HG03095 (cell line): ENCODE results near the gene MASP1.

ENCODE experiments used
- ATAC-seq: cut with Tn5 transposase; IDR thresholded peaks from one replicate; pipeline ENCODE4 v1.9.1; 2021; ENCODE audit warnings: moderate library complexity; ENCODE audit not compliant: unreplicated experiment

The MASP1 gene

GRCh38 chr3:187291512-187292132 lies at the start of gene MASP1:
Gene MASP1, minus strand, starts transcription at chr3:187291737. Its CDS starts 105 bp downstream, at chr3:187291632.
- no peak for ATAC-seq

DNA sequence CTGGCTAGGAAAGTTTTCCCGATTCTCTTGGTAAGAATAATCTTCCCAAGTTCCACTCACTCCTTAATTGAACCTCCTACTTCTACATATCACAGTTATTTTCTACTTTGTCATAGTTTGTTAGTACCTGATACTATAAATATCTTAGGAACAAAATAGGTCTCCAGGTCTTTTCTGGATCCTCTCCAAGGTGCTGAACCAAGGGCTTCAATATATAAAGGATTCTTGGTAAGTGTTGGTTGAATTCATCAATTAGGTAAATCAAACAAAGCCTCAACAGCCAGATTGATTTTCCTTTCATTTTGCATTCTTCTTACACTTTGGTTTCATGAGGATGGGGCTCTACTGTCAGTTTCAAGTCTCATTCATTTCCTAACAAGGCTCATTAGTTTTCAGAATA lies 49.0 kb upstream of the MASP1 start:
- no peak for ATAC-seq

GRCh38 chr3:187336322-187336721 lies 44.8 kb upstream of the MASP1 start:
- no peak for ATAC-seq

GRCh38 chr3:187334904-187335303 lies 43.4 kb upstream of the MASP1 start:
- ATAC-seq, result no peak

DNA sequence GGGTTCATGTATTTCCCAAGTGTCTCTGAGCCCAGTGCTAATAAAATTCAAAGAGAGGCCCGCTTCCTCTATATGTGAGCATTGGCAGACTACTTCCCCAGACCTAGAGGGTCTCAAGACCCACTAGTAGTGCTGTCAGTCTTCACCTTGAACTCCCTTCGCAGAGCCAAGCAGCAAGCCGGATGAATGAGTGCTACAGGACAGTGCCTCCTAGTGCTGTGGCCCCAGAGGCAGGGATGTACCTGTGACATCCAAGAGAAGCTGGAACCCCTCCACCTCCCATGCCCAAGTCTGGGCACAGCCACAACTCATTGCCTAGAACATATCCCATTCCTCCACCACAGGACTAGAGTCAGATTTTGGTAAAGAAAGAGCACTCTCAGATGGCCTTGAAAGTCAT lies 37.2 kb upstream of the MASP1 start:
- ATAC-seq, result no peak

DNA sequence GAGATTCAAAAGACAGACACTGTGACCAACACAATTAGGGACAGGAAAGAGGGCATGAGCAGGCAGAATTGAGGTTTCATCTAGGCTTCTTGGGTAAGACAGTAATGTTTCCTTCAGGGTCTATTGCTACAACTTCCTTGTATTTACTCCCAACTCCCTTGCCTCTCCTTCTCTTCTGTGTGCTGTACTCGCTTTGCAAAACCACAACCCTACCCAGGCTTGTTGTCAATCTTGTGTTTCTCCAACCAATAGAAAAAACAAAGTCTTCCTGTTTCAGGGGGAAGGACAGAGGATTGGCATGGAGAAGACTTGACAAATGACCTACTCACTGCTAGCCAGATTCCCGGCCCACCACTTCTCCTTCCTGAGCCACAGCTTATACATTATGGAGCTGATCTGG lies 36.3 kb upstream of the MASP1 start:
- ATAC-seq, result no peak

GRCh38 chr3:187325632-187326031 lies 34.1 kb upstream of the MASP1 start:
- ATAC-seq, result no peak

GRCh38 chr3:187323091-187323490 lies 31.6 kb upstream of the MASP1 start:
- no peak for ATAC-seq

- no peak for ATAC-seq
Observed at GRCh38 chr3:187322291-187322690, 30.8 kb upstream of the MASP1 start.

DNA sequence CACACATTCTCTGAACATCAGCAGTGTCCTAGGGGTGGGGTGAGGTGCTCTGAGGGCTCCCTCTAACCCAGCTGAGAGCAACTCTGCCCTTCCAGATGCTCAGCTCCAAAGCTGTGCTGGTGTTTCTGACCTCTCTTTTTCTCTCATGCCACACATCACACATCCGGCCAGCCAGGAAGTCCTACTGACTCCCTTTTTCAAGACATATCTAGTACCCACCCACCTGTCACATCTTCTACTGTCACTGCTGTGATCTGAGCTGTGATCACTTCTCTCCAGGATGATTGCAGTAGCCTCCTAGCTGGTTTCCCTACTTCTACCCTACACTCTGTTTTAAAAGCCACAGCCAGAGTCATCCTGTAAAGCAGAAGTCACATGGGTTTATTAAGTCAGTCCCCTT lies 30.2 kb upstream of the MASP1 start:
- no peak for ATAC-seq

DNA sequence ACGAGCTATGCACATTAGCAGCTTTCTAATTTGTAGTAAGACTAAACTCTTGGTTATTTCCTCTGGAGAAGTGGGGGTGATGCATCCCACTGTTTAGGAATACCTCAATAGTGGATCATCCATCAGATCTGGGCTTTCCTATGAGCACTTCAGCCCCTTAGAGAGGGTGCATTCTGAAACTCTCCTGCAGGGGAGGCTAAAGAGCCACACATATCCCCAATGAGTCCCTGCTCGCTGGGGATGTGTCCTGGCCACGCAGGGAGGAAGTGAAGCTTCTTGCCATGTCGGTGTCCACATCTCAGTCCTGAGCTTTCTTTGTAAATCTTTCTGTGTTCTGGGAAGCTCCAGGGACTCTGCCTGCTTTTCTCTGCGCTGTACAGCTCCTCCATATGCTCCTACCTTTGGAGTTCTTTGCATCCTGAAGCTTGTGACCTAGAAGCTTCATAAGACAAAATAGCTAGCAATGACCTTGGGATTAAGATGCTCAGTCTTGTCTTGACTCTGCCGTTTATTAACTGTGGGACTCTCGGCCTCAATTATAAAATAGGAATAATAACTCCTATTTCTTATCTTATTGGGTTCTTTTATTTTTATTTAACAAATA lies 28.3 kb upstream of the MASP1 start:
- ATAC-seq, result peak; percentile 83

GRCh38 chr3:187318819-187319616 lies 27.5 kb upstream of the MASP1 start:
- no peak for ATAC-seq

DNA sequence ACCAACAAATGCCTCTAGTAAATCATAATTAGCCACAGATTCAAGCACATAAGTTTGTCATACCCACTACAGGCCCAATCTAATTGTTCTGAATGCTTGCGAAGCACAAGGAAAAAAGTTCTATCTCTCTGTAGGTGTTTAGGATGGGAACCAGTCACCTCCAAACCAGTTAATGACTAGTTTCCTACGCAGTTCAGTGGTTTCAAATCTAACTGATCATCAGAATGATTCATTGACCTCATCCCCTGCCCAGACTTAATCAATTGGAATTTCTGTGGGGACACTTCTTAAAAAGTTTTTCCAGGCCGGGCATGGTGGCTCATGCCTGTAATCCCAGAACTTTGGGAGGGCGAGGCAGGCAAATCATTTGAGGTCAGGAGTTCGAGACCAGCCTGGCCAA lies 24.3 kb upstream of the MASP1 start:
- no peak for ATAC-seq

DNA sequence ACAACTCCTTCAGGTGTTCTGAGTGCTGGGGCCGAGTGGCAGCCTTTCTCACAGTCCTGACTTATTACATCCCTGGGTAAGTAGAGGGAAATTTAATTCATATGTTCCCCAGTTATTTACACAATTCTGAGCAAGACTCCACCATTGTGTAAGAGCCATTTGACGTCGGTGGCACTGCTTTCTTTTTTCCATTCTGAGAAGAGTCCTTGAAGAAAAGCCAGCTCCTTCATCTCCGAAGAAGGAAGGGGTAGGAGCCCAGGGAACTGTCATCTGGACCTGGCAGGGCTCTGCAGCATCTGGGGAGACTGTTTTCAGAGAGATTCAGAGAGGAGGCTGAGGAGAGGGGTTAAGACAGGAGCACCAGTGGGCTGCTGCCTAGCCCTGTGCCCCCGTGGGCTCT lies 22.6 kb upstream of the MASP1 start:
- ATAC-seq, result no peak

- ATAC-seq, result no peak
Observed at GRCh38 chr3:187310954-187311470, 19.5 kb upstream of the MASP1 start.

DNA sequence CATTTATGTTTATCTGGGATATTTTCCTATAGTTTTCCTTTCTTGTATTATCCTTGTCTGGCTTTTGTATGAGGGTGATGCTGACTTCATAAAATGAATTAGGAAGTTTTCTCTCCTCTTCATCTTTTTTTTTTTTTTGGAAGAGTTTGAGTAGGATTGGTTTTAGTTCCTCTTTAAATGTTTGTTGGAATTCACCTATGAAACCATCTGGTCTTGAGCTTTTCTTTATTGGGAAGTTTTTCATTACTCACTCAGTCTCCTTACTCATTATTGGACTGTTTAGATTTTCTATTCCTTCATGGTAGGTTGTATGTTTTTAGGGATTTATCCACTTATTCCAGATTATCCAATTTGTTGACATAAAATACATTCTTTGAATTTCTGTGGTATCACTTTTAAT lies 18.7 kb upstream of the MASP1 start:
- ATAC-seq, result no peak

- no peak for ATAC-seq
Observed at GRCh38 chr3:187305881-187306280, 14.3 kb upstream of the MASP1 start.

- no peak for ATAC-seq
Observed at GRCh38 chr3:187299611-187300010, 8.1 kb upstream of the MASP1 start.

GRCh38 chr3:187296911-187297310 lies 5.4 kb upstream of the MASP1 start:
- ATAC-seq, result no peak

DNA sequence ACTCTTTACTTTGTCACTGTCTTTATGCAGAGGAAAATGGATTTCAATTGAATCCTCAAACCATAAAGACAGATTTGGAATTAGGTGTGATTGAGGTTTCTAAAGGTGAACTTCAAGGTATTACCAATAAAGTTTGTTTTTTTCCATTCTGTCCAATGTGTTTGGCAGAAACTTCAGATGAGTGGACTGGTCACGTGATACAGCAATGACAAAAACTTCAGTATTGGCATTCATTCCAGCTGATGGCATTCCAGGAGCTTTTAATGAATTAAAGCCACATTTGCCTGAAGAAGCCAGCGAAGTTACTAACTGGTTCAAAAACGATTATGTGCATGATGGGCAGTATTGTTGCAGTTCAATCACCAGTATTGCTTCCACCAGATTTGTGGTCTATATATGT lies 4.5 kb upstream of the MASP1 start:
- no peak for ATAC-seq

- no peak for ATAC-seq
Observed at GRCh38 chr3:187295316-187296034, 3.9 kb upstream of the MASP1 start.
